ENCODE data around the gene ZBTB7A.

Gene ZBTB7A

GRCh38 chr19:4042064-4042730 is 24.5 kb downstream of the ZBTB7A start:
- no peaks in the 10 kb centered on the region for H3K9me3 ChIP-seq (ENCODE audit: control insufficient read depth, low read length)
- no peak overlapping the region for H3K4me3 ChIP-seq (ENCODE audit: extremely low read depth, insufficient read depth, low read length, poor library complexity, severe bottlenecking)
- peak overlapping the region; percentile 10 for H3K27ac ChIP-seq (ENCODE audit: low read depth, low read length, severe bottlenecking)
- H3K36me3 ChIP-seq (ENCODE audit: control insufficient read depth, insufficient read depth, low read length), result peaks cover 49% of the 10 kb centered on the region
- WGBS, 2 experiments (ENCODE audit: insufficient coverage in 2 of 2), result 96 to 97% methylated on average over 13 of the region's 14 CpGs
- H3K4me1 ChIP-seq (ENCODE audit: control insufficient read depth, insufficient read depth, low read length, poor library complexity, severe bottlenecking), result no peaks in the 10 kb centered on the region

GRCh38 chr19:4038661-4039423 is 27.9 kb downstream of the ZBTB7A start:
- whole genome bisulfite sequencing, 2 experiments (ENCODE audit: insufficient coverage in 2 of 2), result 95% methylated on average over 26 to 27 of the region's 40 CpGs
- H3K27ac ChIP-seq (ENCODE audit: low read depth, low read length, severe bottlenecking), result peak overlapping the region; percentile 29
- H3K36me3 ChIP-seq (ENCODE audit: control insufficient read depth, insufficient read depth, low read length), result peaks cover 62% of the 10 kb centered on the region

GRCh38 chr19:4038057-4038456 is 28.6 kb downstream of the ZBTB7A start:
- Histone ChIP-seq H3K36me3 (ENCODE audit: control insufficient read depth, insufficient read depth, low read length) (peaks cover 65% of the 10 kb centered on the region), H3K4me3 (ENCODE audit: extremely low read depth, insufficient read depth, low read length, poor library complexity, severe bottlenecking) (no peak overlapping the region), H3K27ac (ENCODE audit: low read depth, low read length, severe bottlenecking) (no peak overlapping the region), H3K4me1 (ENCODE audit: control insufficient read depth, insufficient read depth, low read length, poor library complexity, severe bottlenecking) (no peaks in the 10 kb centered on the region), H3K9me3 (ENCODE audit: control insufficient read depth, low read length) (no peaks in the 10 kb centered on the region)
- WGBS, 2 experiments (ENCODE audit: insufficient coverage in 2 of 2), result 96 to 97% methylated on average over 17 to 22 of the region's 33 CpGs

More at GRCh38 chr19:4038661-4039423, 27.9 kb downstream of the ZBTB7A start:
- H3K4me3 ChIP-seq (ENCODE audit: extremely low read depth, insufficient read depth, low read length, poor library complexity, severe bottlenecking), result no peak overlapping the region
- no peaks in the 10 kb centered on the region for H3K9me3 ChIP-seq (ENCODE audit: control insufficient read depth, low read length)
- H3K4me1 ChIP-seq (ENCODE audit: control insufficient read depth, insufficient read depth, low read length, poor library complexity, severe bottlenecking), result no peaks in the 10 kb centered on the region

- Histone ChIP-seq H3K36me3 (ENCODE audit: control insufficient read depth, insufficient read depth, low read length) (peaks cover 59% of the 10 kb centered on the region), H3K9me3 (ENCODE audit: control insufficient read depth, low read length) (no peaks in the 10 kb centered on the region), H3K4me1 (ENCODE audit: control insufficient read depth, insufficient read depth, low read length, poor library complexity, severe bottlenecking) (no peaks in the 10 kb centered on the region), H3K4me3 (ENCODE audit: extremely low read depth, insufficient read depth, low read length, poor library complexity, severe bottlenecking) (no peak overlapping the region), H3K27ac (ENCODE audit: low read depth, low read length, severe bottlenecking) (no peak overlapping the region)
- 96% methylated on average over 41 to 52 of the region's 54 CpGs for WGBS, 2 experiments (ENCODE audit: insufficient coverage in 2 of 2)
Observed at GRCh38 chr19:4037301-4037949, 29.3 kb downstream of the ZBTB7A start.

GRCh38 chr19:4036576-4037300 is 30.0 kb downstream of the ZBTB7A start:
- H3K4me3 ChIP-seq (ENCODE audit: extremely low read depth, insufficient read depth, low read length, poor library complexity, severe bottlenecking), result no peak overlapping the region
- peaks cover 58% of the 10 kb centered on the region for H3K36me3 ChIP-seq (ENCODE audit: control insufficient read depth, insufficient read depth, low read length)
- no peaks in the 10 kb centered on the region for H3K4me1 ChIP-seq (ENCODE audit: control insufficient read depth, insufficient read depth, low read length, poor library complexity, severe bottlenecking)
- H3K27ac ChIP-seq (ENCODE audit: low read depth, low read length, severe bottlenecking), result no peak overlapping the region
- no peaks in the 10 kb centered on the region for H3K9me3 ChIP-seq (ENCODE audit: control insufficient read depth, low read length)
- 96 to 97% methylated on average over 18 of the region's 25 CpGs for WGBS, 2 experiments (ENCODE audit: insufficient coverage in 2 of 2)

GRCh38 chr19:4035582-4035981 is 31.1 kb downstream of the ZBTB7A start:
- Histone ChIP-seq H3K27ac (ENCODE audit: low read depth, low read length, severe bottlenecking) (no peak overlapping the region), H3K4me3 (ENCODE audit: extremely low read depth, insufficient read depth, low read length, poor library complexity, severe bottlenecking) (no peak overlapping the region), H3K36me3 (ENCODE audit: control insufficient read depth, insufficient read depth, low read length) (peaks cover 60% of the 10 kb centered on the region), H3K4me1 (ENCODE audit: control insufficient read depth, insufficient read depth, low read length, poor library complexity, severe bottlenecking) (no peaks in the 10 kb centered on the region), H3K9me3 (ENCODE audit: control insufficient read depth, low read length) (no peaks in the 10 kb centered on the region)
- 85 to 86% methylated on average over 6 to 9 of the region's 10 CpGs for WGBS, 2 experiments (ENCODE audit: insufficient coverage in 2 of 2)

- no peak overlapping the region for H3K27ac ChIP-seq (ENCODE audit: low read depth, low read length, severe bottlenecking)
- no peaks in the 10 kb centered on the region for H3K9me3 ChIP-seq (ENCODE audit: control insufficient read depth, low read length)
- peaks cover 61% of the 10 kb centered on the region for H3K36me3 ChIP-seq (ENCODE audit: control insufficient read depth, insufficient read depth, low read length)
- H3K4me3 ChIP-seq (ENCODE audit: extremely low read depth, insufficient read depth, low read length, poor library complexity, severe bottlenecking), result no peak overlapping the region
- no peaks in the 10 kb centered on the region for H3K4me1 ChIP-seq (ENCODE audit: control insufficient read depth, insufficient read depth, low read length, poor library complexity, severe bottlenecking)
- WGBS, 2 experiments (ENCODE audit: insufficient coverage in 2 of 2), result 93 to 98% methylated on average over 13 to 15 of the region's 19 CpGs
Observed at GRCh38 chr19:4035018-4035566, 31.6 kb downstream of the ZBTB7A start.

- peaks cover 61% of the 10 kb centered on the region for H3K36me3 ChIP-seq (ENCODE audit: control insufficient read depth, insufficient read depth, low read length)
- H3K4me3 ChIP-seq (ENCODE audit: extremely low read depth, insufficient read depth, low read length, poor library complexity, severe bottlenecking), result no peak overlapping the region
- no peaks in the 10 kb centered on the region for H3K9me3 ChIP-seq (ENCODE audit: control insufficient read depth, low read length)
- no peak overlapping the region for H3K27ac ChIP-seq (ENCODE audit: low read depth, low read length, severe bottlenecking)
- WGBS, 2 experiments (ENCODE audit: insufficient coverage in 2 of 2), result 96 to 98% methylated on average over 26 to 27 of the region's 34 CpGs
- no peaks in the 10 kb centered on the region for H3K4me1 ChIP-seq (ENCODE audit: control insufficient read depth, insufficient read depth, low read length, poor library complexity, severe bottlenecking)
Observed at GRCh38 chr19:4034048-4035017, 32.4 kb downstream of the ZBTB7A start.

GRCh38 chr19:4033028-4033956 is 33.4 kb downstream of the ZBTB7A start:
- peaks cover 65% of the 10 kb centered on the region for H3K36me3 ChIP-seq (ENCODE audit: control insufficient read depth, insufficient read depth, low read length)

More at GRCh38 chr19:4033028-4033956, 33.4 kb downstream of the ZBTB7A start:
- WGBS, 2 experiments (ENCODE audit: insufficient coverage in 2 of 2), result 90 to 92% methylated on average over 55 to 63 of the region's 63 CpGs
- H3K4me1 ChIP-seq (ENCODE audit: control insufficient read depth, insufficient read depth, low read length, poor library complexity, severe bottlenecking), result no peaks in the 10 kb centered on the region
- no peaks in the 10 kb centered on the region for H3K9me3 ChIP-seq (ENCODE audit: control insufficient read depth, low read length)
- H3K4me3 ChIP-seq (ENCODE audit: extremely low read depth, insufficient read depth, low read length, poor library complexity, severe bottlenecking), result no peak overlapping the region
- no peak overlapping the region for H3K27ac ChIP-seq (ENCODE audit: low read depth, low read length, severe bottlenecking)
